RWPE2 (cell line): ENCODE data around the gene CEACAM6.
"Not testable (repeated sequence)": the region's sequence is repeated elsewhere in the genome, so short reads cannot be mapped to it uniquely, and the experiment has no call there.

Experiments used
- ATAC-seq: fragments of 200-7000 bp; cut with Tn5 transposase; 3 replicates; pipeline ENCODE4 v1.9.1; 2021; ENCODE audit warnings: low read depth
- DNase-seq: peaks from one replicate; pipeline ENCODE4 v3.0.0-alpha.2; 2020; ENCODE audit warnings: low spot score
- H3K27ac ChIP-seq: fragments of 450-650 bp; 2 replicates; pipeline ENCODE4 v1.5.1; 2017; ENCODE audit warnings: mild to moderate bottlenecking; ENCODE audit not compliant: poor library complexity, severe bottlenecking
- H3K27me3 ChIP-seq: fragments of 250-450 bp; sonication (Bioruptor Pico); 2 replicates; pipeline ENCODE4 v1.5.1; 2021; ENCODE audit warnings: mild to moderate bottlenecking, moderate library complexity; ENCODE audit not compliant: insufficient read depth, poor library complexity, severe bottlenecking
- H3K36me3 ChIP-seq: fragments of 250-450 bp; sonication (Bioruptor Pico); 2 replicates; pipeline ENCODE4 v1.5.1; 2020; ENCODE audit warnings: low read depth, mild to moderate bottlenecking, moderate library complexity
- H3K4me1 ChIP-seq: fragments of 250-450 bp; sonication (Bioruptor Pico); 2 replicates; pipeline ENCODE4 v1.5.1; 2021; ENCODE audit warnings: mild to moderate bottlenecking, moderate library complexity; ENCODE audit not compliant: insufficient read depth, poor library complexity, severe bottlenecking
- H3K4me3 ChIP-seq: fragments of 250-450 bp; sonication (Bioruptor Pico); 2 replicates; pipeline ENCODE4 v1.5.1; 2021; ENCODE audit warnings: mild to moderate bottlenecking, moderate library complexity; ENCODE audit not compliant: severe bottlenecking
- H3K9me3 ChIP-seq: fragments of 250-450 bp; sonication (Bioruptor Pico); 2 replicates; pipeline ENCODE4 v1.5.1; 2021; ENCODE audit warnings: mild to moderate bottlenecking, moderate library complexity; ENCODE audit not compliant: severe bottlenecking
- TF ChIP-seq, protein P1 (sequence below): fragments of 450-650 bp; IDR thresholded peaks from one replicate; pipeline ENCODE4 v1.5.1; 2017; ENCODE audit warnings: mild to moderate bottlenecking, moderate library complexity; ENCODE audit not compliant: poor library complexity, severe bottlenecking

The CEACAM6 gene

DNA sequence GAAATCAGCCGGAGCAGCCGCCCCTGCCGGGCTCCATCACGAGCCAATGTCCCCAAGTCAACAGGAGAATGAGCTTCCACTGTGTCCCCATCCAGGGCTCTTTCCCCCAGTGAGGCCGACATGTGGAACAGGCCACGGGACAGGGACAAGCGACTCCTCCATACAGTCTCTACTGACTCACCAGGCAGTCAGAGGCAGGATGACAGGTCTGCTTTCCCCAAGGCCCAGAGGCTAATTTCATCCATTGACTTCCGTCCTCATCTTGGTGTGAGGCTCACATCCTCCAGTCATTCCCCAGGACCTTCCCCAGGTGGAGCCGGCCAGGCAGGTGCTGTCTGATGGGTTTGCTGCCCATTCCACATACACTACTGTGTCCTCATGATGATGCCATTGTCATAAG, 3.5 kb downstream of the CEACAM6 start:
- H3K9me3 ChIP-seq = no peaks in the 10 kb centered on the region
- H3K27me3 ChIP-seq = peaks cover 23% of the 10 kb centered on the region
- no peak overlapping the region for H3K27ac ChIP-seq
- no peak overlapping the region for H3K4me3 ChIP-seq
- TF ChIP-seq, protein P1, sequence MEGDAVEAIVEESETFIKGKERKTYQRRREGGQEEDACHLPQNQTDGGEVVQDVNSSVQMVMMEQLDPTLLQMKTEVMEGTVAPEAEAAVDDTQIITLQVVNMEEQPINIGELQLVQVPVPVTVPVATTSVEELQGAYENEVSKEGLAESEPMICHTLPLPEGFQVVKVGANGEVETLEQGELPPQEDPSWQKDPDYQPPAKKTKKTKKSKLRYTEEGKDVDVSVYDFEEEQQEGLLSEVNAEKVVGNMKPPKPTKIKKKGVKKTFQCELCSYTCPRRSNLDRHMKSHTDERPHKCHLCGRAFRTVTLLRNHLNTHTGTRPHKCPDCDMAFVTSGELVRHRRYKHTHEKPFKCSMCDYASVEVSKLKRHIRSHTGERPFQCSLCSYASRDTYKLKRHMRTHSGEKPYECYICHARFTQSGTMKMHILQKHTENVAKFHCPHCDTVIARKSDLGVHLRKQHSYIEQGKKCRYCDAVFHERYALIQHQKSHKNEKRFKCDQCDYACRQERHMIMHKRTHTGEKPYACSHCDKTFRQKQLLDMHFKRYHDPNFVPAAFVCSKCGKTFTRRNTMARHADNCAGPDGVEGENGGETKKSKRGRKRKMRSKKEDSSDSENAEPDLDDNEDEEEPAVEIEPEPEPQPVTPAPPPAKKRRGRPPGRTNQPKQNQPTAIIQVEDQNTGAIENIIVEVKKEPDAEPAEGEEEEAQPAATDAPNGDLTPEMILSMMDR = no peak
- no peaks in the 10 kb centered on the region for H3K36me3 ChIP-seq
- ATAC-seq = no peak
- no peak for DNase-seq
- H3K4me1 ChIP-seq = no peaks in the 10 kb centered on the region

DNA sequence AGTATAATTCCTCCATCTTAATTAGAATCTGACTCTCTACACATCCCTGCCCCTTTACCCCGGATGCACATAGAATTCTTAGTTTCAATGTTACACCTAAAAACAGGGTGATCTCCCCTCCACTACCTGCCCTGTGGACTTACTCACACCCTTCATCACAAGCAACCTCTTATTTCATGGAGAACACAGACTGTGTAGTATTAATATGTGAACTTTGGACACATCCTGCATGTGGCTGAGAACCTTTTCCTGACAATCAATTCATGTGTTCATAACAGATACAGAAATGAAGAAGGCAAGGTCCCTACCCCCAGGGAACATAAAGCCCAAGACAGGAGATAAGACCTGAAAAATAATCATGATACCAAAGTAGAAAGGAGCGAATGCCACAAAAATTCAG, 11.8 kb downstream of the CEACAM6 start:
- ATAC-seq (no peak), DNase-seq (no peak)
- no peak overlapping the region for H3K4me3 ChIP-seq
- H3K27ac ChIP-seq = no peak overlapping the region
- H3K36me3 ChIP-seq = no peaks in the 10 kb centered on the region
- H3K9me3 ChIP-seq = no peaks in the 10 kb centered on the region
- H3K27me3 ChIP-seq = peaks cover 32% of the 10 kb centered on the region
- TF ChIP-seq, protein P1 = no peak
- H3K4me1 ChIP-seq = no peaks in the 10 kb centered on the region

DNA sequence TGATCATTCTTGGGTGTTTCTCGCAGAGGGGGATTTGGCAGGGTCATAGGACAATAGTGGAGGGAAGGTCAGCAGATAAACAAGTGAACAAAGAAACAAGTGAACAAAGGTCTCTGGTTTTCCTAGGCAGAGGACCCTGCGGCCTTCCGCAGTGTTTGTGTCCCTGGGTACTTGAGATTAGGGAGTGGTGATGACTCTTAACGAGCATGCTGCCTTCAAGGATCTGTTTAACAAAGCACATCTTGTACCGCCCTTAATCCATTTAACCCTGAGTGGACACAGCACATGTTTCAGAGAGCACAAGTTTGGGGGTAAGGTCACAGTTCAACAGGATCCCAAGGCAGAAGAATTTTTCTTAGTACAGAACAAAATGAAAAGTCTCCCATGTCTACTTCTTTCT, 12.8 kb downstream of the CEACAM6 start:
- H3K27me3 ChIP-seq = peaks cover 25% of the 10 kb centered on the region
- H3K4me3 ChIP-seq, H3K4me1 ChIP-seq, H3K27ac ChIP-seq, ATAC-seq, DNase-seq, H3K36me3 ChIP-seq, H3K9me3 ChIP-seq: not testable (repeated sequence)

DNA sequence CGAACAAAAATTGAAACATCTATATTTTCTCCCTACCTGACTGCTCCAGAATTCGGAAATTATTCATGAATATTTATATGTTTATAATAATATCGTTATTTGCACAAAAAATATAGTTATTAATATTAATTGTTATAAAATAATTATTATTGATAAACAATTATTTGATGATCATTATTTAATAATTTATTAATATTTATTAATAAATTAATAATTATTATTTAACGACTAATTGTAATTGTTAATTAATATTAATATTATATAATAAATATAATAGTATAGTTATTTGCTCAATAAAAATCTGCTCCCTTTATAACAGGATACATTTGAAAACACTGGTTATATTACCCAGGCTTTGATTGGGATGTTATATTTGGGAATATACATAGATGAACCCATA, 14.3 kb downstream of the CEACAM6 start:
- Histone ChIP-seq H3K27ac (no peak overlapping the region), H3K9me3 (no peaks in the 10 kb centered on the region), H3K4me3 (no peak overlapping the region), H3K36me3 (no peaks in the 10 kb centered on the region), H3K4me1 (peaks cover 7% of the 10 kb centered on the region), H3K27me3 (peaks cover 10% of the 10 kb centered on the region)
- TF ChIP-seq, protein P1 = no peak
- DNase-seq (no peak), ATAC-seq (no peak)

DNA sequence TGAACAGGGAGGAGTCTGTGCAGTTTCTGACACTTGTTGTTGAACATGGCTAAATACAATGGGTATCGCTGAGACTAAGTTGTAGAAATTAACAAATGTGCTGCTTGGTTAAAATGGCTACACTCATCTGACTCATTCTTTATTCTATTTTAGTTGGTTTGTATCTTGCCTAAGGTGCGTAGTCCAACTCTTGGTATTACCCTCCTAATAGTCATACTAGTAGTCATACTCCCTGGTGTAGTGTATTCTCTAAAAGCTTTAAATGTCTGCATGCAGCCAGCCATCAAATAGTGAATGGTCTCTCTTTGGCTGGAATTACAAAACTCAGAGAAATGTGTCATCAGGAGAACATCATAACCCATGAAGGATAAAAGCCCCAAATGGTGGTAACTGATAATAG, 16.1 kb downstream of the CEACAM6 start:
- TF ChIP-seq, protein P1 = no peak
- Histone ChIP-seq H3K36me3 (no peaks in the 10 kb centered on the region), H3K27ac (no peak overlapping the region), H3K9me3 (no peaks in the 10 kb centered on the region), H3K27me3 (no peaks in the 10 kb centered on the region), H3K4me1 (peaks cover 20% of the 10 kb centered on the region), H3K4me3 (no peak overlapping the region)
- ATAC-seq (no peak), DNase-seq (no peak)
